Keratinocyte (primary cell): ENCODE results near the gene C1orf52. TPM values are rescaled to one million over a fixed set of nuclear protein-coding genes. Genes with fewer than 3 reads are reported as not detected.
A peak's percentile ranks its signal among the peaks of the same experiment; 100 is the strongest.

Experiments used
- DNase-seq: peaks from one replicate; pipeline ENCODE4 v3.0.0-alpha.2; 2011; ENCODE audit warnings: low read depth, missing footprints, low spot score
- FAIRE-seq: peaks from 2 replicates; lab custom pipeline; 2011; peaks lifted over from hg19 to GRCh38; lab: Jason Lieb, UNC
- H2AFZ ChIP-seq: 2 replicates; pipeline ENCODE4 v1.6.0; 2012; ENCODE audit warnings: low read length, control low read depth, inconsistent platforms; ENCODE audit not compliant: control insufficient read depth
- H3K27ac ChIP-seq: 2 replicates; pipeline ENCODE4 v1.5.1; 2011; ENCODE audit warnings: low read length; ENCODE audit not compliant: control insufficient read depth, insufficient read depth
- H3K27me3 ChIP-seq: 3 replicates; pipeline ENCODE4 v1.6.0; 2011; ENCODE audit warnings: low read length; ENCODE audit not compliant: control insufficient read depth, insufficient read depth; ENCODE audit errors: extremely low read depth
- H3K36me3 ChIP-seq, 2 experiments: 2 replicates in 1 of 2; 3 replicates in 1 of 2; pipeline ENCODE4 v1.5.1; 2011; ENCODE audit warnings: low read length in 2 of 2, mild to moderate bottlenecking in 1 of 2; ENCODE audit not compliant: control insufficient read depth in 2 of 2, insufficient read depth in 2 of 2; ENCODE audit errors: extremely low read depth in 1 of 2
- H3K4me1 ChIP-seq: 3 replicates; pipeline ENCODE4 v1.5.1; 2011; ENCODE audit warnings: low read length; ENCODE audit not compliant: control insufficient read depth, insufficient read depth; ENCODE audit errors: extremely low read depth
- H3K4me2 ChIP-seq: 3 replicates; pipeline ENCODE4 v1.6.0; 2011; ENCODE audit warnings: low read depth, low read length; ENCODE audit not compliant: control insufficient read depth, insufficient read depth; ENCODE audit errors: extremely low read depth
- H3K4me3 ChIP-seq, 3 experiments: fragments of 200-600 bp in 1 of 3; sonication (generic) in 1 of 3; 2 replicates in 2 of 3; 3 replicates in 1 of 3; pipeline ENCODE4 v1.5.1; 2011 to 2016; ENCODE audit warnings: low read length in 3 of 3, mild to moderate bottlenecking in 3 of 3, control low read depth in 2 of 3, inconsistent platforms in 1 of 3, low read depth in 1 of 3, mixed read lengths in 1 of 3, mixed run types in 1 of 3, moderate library complexity in 1 of 3; ENCODE audit not compliant: control insufficient read depth in 2 of 3, insufficient read depth in 2 of 3; ENCODE audit errors: extremely low read depth in 1 of 3
- H3K79me2 ChIP-seq: 2 replicates; pipeline ENCODE4 v1.6.0; 2012; ENCODE audit warnings: low read length; ENCODE audit not compliant: control insufficient read depth, insufficient read depth
- H3K9ac ChIP-seq: 3 replicates; pipeline ENCODE4 v1.6.0; 2011; ENCODE audit warnings: low read length; ENCODE audit not compliant: control insufficient read depth, insufficient read depth; ENCODE audit errors: extremely low read depth
- H3K9me1 ChIP-seq: 3 replicates; pipeline ENCODE4 v1.6.0; 2011; ENCODE audit warnings: low read length; ENCODE audit not compliant: control insufficient read depth, insufficient read depth; ENCODE audit errors: extremely low read depth
- H3K9me3 ChIP-seq: 2 replicates; pipeline ENCODE4 v1.5.1; 2012; ENCODE audit warnings: low read depth, low read length; ENCODE audit not compliant: control insufficient read depth
- H4K20me1 ChIP-seq: 3 replicates; pipeline ENCODE4 v1.6.0; 2011; ENCODE audit warnings: low read length; ENCODE audit not compliant: control insufficient read depth, insufficient read depth; ENCODE audit errors: extremely low read depth
- CTCF ChIP-seq, 3 experiments: IDR thresholded peaks in 1 of 3; conservative IDR thresholded peaks in 1 of 3; optimal IDR thresholded peaks in 1 of 3; 2 replicates in 2 of 3; 3 replicates in 1 of 3; pipeline versions ENCODE3 to v1.5.1; 2011; ENCODE audit warnings: low read length in 3 of 3, mild to moderate bottlenecking in 3 of 3, moderate library complexity in 2 of 3, control low read depth in 1 of 3, inconsistent platforms in 1 of 3; ENCODE audit not compliant: insufficient read depth in 2 of 3; ENCODE audit errors: extremely low read depth in 1 of 3
- EZH2 ChIP-seq: IDR thresholded peaks from one replicate; pipeline ENCODE4 v1.6.1; 2012; ENCODE audit warnings: inconsistent platforms, mild to moderate bottlenecking, low read length, moderate library complexity
- dilution Hi-C: fragments of 300-500 bp; cut with MboI; formaldehyde crosslinking; loops from one replicate; pipeline ENCODE4 v1.7.0; 2020; ENCODE audit warnings: low sequenced_read_pairs; ENCODE audit not compliant: extremely low pct_ligation_motif_present
- polyA plus RNA-seq, 5 experiments: library from polyadenylated mRNA; depleted of rRNA in 3 of 5; stranded (reverse) in 3 of 5; stranded (forward) in 1 of 5; unstranded in 1 of 5; fragments of >200 nt; gene quantifications; 1 replicate in 1 of 5; 2 replicates in 3 of 5; 3 replicates in 1 of 5; pipeline versions ENCODE4 v1.2.1 to v1.2.3, GENCODE V29; 2011 to 2012; ENCODE audit warnings: missing spikeins in 2 of 5, low read depth in 1 of 5, low replicate concordance in 1 of 5

The C1orf52 gene
- polyA plus RNA-seq, 1 donor (not counting 4 experiments of a cell fraction or from before 2014, with no cell fraction given) = 27.3 TPM

GRCh38 chr1:85296980-85297379 lies 37.5 kb upstream of the C1orf52 start:
- FAIRE-seq = peak; percentile 80
- Histone ChIP-seq H2AFZ (no peak overlapping the region), H3K4me1 (peaks cover 54% of the 10 kb centered on the region), H3K79me2 (no peaks in the 10 kb centered on the region), H3K27ac (peak overlapping the region; percentile 91), H3K27me3 (no peaks in the 10 kb centered on the region), H3K36me3 (no peaks in the 10 kb centered on the region), H3K9ac (peak overlapping the region; percentile 66), H3K9me3 (no peaks in the 10 kb centered on the region), H3K4me3 (peak overlapping the region in 2 of 3 experiments; percentile 29 to 59), H4K20me1 (no peaks in the 10 kb centered on the region), H3K4me2 (peak overlapping the region; percentile 85), H3K9me1 (peaks cover 2% of the 10 kb centered on the region)
- no peak for TF ChIP-seq CTCF (optimal IDR thresholded peaks at IDR 0.05 in 1 of 3, IDR thresholded peaks at IDR 0.05 in 1 of 3, conservative IDR thresholded peaks at IDR 0.05 in 1 of 3; ENCODE audit: extremely low read depth in 1 of 3, insufficient read depth in 2 of 3, low read length in 3 of 3)
- TF ChIP-seq EZH2 = no peak
- dilution Hi-C loops = no loop called here
- no peak for DNase-seq

- peak overlapping the region; percentile 66 for H3K4me2 ChIP-seq
- no peak for DNase-seq
- no peaks in the 10 kb centered on the region for H4K20me1 ChIP-seq
- H3K9ac ChIP-seq = peak overlapping the region; percentile 48
- H3K4me3 ChIP-seq = no peak overlapping the region
- H3K36me3 ChIP-seq = no peaks in the 10 kb centered on the region
- peaks cover 2% of the 10 kb centered on the region for H3K9me1 ChIP-seq
- no peaks in the 10 kb centered on the region for H3K27me3 ChIP-seq
- peak; percentile 20 for FAIRE-seq
- H3K9me3 ChIP-seq = no peaks in the 10 kb centered on the region
- TF ChIP-seq CTCF (optimal IDR thresholded peaks at IDR 0.05 in 1 of 3, IDR thresholded peaks at IDR 0.05 in 1 of 3, conservative IDR thresholded peaks at IDR 0.05 in 1 of 3; ENCODE audit: extremely low read depth in 1 of 3, insufficient read depth in 2 of 3, low read length in 3 of 3) = no peak
- TF ChIP-seq EZH2 = no peak
- H3K27ac ChIP-seq = peak overlapping the region; percentile 86
- no peaks in the 10 kb centered on the region for H3K79me2 ChIP-seq
- dilution Hi-C loops = no loop called here
- H2AFZ ChIP-seq = no peak overlapping the region
- H3K4me1 ChIP-seq = peaks cover 65% of the 10 kb centered on the region
These were observed 36.2 kb upstream of the C1orf52 start for GRCh38 chr1:85295654-85296053.
